ENCODE results near the gene CD8B2. TPM values are rescaled to one million over a fixed set of nuclear protein-coding genes. Genes with fewer than 3 reads are reported as not detected.

Gene CD8B2
- total RNA-seq, 1 experiment from 2014 or later, result not detected

DNA sequence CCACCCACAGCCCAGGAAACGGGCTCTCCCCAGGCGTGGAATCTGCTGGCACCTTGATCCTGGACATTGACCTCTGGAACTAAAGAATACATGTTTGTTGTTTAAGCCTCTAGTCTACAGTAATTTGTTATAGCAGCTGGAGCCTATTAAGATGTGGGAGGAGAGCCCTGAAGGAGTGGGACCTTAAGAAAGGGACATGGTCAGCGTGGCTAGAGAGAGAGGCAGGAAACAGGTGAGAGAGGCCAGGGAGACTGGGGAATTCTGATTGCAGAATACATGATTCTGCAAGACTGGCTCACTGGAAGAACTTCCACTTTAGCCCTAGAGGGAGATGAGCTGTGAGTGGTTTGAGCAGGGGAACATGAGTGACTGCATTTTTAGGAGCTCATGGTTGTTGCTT, 83.2 kb downstream of the CD8B2 start:
- H3K27ac ChIP-seq (ENCODE audit: insufficient read length, low read depth, low read length), result no peak overlapping the region
- no peak overlapping the region for H3K18ac ChIP-seq (ENCODE audit: insufficient read length, low read depth, low read length)
- no peaks in the 10 kb centered on the region for H3K79me2 ChIP-seq (ENCODE audit: insufficient read depth, low read length)
- Mint-ChIP-seq H3K36me3 (ENCODE audit: insufficient read depth in 1 of 3, low read depth in 3 of 3) (no peaks in the 10 kb centered on the region), H3K4me3 (no peak overlapping the region), H3K27ac (no peak overlapping the region; a peak in 2 of 7 replicates), H3K27me3 (ENCODE audit: low read depth) (peaks cover 7% of the 10 kb centered on the region), H3K4me1 (peaks cover 0 to 6% of the 10 kb centered on the region in 2 experiments; a peak in 1 of 4 replicates), H3K9me3 (no peaks in the 10 kb centered on the region)
- H2BK12ac ChIP-seq (ENCODE audit: insufficient read length, low read depth, low read length), result peak overlapping the region; percentile 14
- no peak overlapping the region for H2BK15ac ChIP-seq (ENCODE audit: low read depth, low read length)
- no peak for DNase-seq
- no peaks in the 10 kb centered on the region for H3K79me1 ChIP-seq (ENCODE audit: insufficient read depth, low read depth, low read length, poor library complexity, severe bottlenecking)
- H4K20me1 ChIP-seq (ENCODE audit: control insufficient read depth, insufficient read depth, insufficient read length), result no peaks in the 10 kb centered on the region
- no peak overlapping the region for H2AFZ ChIP-seq (ENCODE audit: low read length)
- H2BK120ac ChIP-seq (ENCODE audit: low read depth, low read length, poor library complexity, severe bottlenecking), result no peak overlapping the region
- no peak overlapping the region for H2AK5ac ChIP-seq (ENCODE audit: insufficient read length, low read length)
- WGBS (ENCODE audit: extremely low coverage, insufficient read length, low lambda C conversion rate), result no CpG with 5 or more reads among the region's 3 CpGs
- H3K9ac ChIP-seq (ENCODE audit: extremely low read depth, insufficient read length, low read length), result no peak overlapping the region
- H4K91ac ChIP-seq (ENCODE audit: insufficient read length, low read depth, low read length), result no peak overlapping the region
- H3K4ac ChIP-seq (ENCODE audit: low read depth, low read length), result no peak overlapping the region
- H3T11ph ChIP-seq (ENCODE audit: low read length), result no peak overlapping the region
- no peak overlapping the region for H4K8ac ChIP-seq (replicated peaks; ENCODE audit: insufficient read length, low read depth, low read length)
- no peaks in the 10 kb centered on the region for H3K27me3 ChIP-seq (ENCODE audit: insufficient read depth, low read length)
- H2BK20ac ChIP-seq (ENCODE audit: low read depth, low read length, poor library complexity, severe bottlenecking), result no peak overlapping the region
- H3K23me2 ChIP-seq (ENCODE audit: insufficient read length, low read depth, low read length, poor library complexity, severe bottlenecking), result no peaks in the 10 kb centered on the region
- TF ChIP-seq, protein P1, sequence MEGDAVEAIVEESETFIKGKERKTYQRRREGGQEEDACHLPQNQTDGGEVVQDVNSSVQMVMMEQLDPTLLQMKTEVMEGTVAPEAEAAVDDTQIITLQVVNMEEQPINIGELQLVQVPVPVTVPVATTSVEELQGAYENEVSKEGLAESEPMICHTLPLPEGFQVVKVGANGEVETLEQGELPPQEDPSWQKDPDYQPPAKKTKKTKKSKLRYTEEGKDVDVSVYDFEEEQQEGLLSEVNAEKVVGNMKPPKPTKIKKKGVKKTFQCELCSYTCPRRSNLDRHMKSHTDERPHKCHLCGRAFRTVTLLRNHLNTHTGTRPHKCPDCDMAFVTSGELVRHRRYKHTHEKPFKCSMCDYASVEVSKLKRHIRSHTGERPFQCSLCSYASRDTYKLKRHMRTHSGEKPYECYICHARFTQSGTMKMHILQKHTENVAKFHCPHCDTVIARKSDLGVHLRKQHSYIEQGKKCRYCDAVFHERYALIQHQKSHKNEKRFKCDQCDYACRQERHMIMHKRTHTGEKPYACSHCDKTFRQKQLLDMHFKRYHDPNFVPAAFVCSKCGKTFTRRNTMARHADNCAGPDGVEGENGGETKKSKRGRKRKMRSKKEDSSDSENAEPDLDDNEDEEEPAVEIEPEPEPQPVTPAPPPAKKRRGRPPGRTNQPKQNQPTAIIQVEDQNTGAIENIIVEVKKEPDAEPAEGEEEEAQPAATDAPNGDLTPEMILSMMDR (conservative IDR thresholded peaks at IDR 0.05), result no peak
- no peak overlapping the region for H3K14ac ChIP-seq (ENCODE audit: insufficient read depth, low read length)
- no peak overlapping the region for H3K56ac ChIP-seq (ENCODE audit: insufficient read length, low read depth, low read length)
- H3K23ac ChIP-seq (ENCODE audit: insufficient read length, low read depth, low read length), result no peak overlapping the region
- no peak overlapping the region for H4K5ac ChIP-seq (ENCODE audit: insufficient read length, low read depth, low read length)
- H3K4me2 ChIP-seq (ENCODE audit: insufficient read depth, insufficient read length, low read length), result no peak overlapping the region
- no peak overlapping the region for H2BK5ac ChIP-seq (ENCODE audit: insufficient read length, low read length)
- H3K4me1 ChIP-seq (ENCODE audit: insufficient read depth, low read length), result no peaks in the 10 kb centered on the region
- H3K9me3 ChIP-seq (ENCODE audit: control insufficient read depth, low read depth, low read length), result no peaks in the 10 kb centered on the region

Other genes starting within 250 kb of the CD8B2 start
- gene RGPD3, start 19.0 kb upstream of the CD8B2 start, total RNA-seq (2021), result 0.15 and 0.22 TPM in 2 replicates